Subcutaneous preadipocyte (primary cell): ENCODE results near the gene DDX59. TPM values are rescaled to one million over a fixed set of nuclear protein-coding genes. Genes with fewer than 3 reads are reported as not detected.

ENCODE experiments used
- total RNA-seq: library from RNA; depleted of rRNA; stranded (reverse); fragments of >200 nt; gene quantifications from 2 replicates; pipeline ENCODE4 v1.2.3, GENCODE V29; 2012

Gene DDX59
- 9.6 and 10.2 TPM in 2 replicates for total RNA-seq

GRCh38 chr1:200669314-200670241, at the start of gene DDX59:
Gene DDX59, minus strand, starts transcription at chr1:200669907. Its CDS starts 3,167 bp downstream, at chr1:200666740.

GRCh38 chr1:200620273-200621131, 49.2 kb downstream of the DDX59 start, which contains the start of gene KIF14:
Gene KIF14, minus strand, starts transcription at chr1:200620751. Its CDS starts 2,028 bp downstream, at chr1:200618723.

Other genes starting within 250 kb of the DDX59 start
- gene KIF14, start 49.2 kb downstream of the DDX59 start, total RNA-seq = 9.2 and 18.6 TPM in 2 replicates
- 23.9 and 37.3 TPM in 2 replicates for gene CAMSAP2, start 69.0 kb upstream of the DDX59 start, total RNA-seq
- not detected in 2 replicates for gene GPR25, start 203.1 kb upstream of the DDX59 start, total RNA-seq
- not detected in 2 replicates for gene INAVA, start 225.0 kb upstream of the DDX59 start, total RNA-seq